ENCODE results near the gene TSPO.

DNA sequence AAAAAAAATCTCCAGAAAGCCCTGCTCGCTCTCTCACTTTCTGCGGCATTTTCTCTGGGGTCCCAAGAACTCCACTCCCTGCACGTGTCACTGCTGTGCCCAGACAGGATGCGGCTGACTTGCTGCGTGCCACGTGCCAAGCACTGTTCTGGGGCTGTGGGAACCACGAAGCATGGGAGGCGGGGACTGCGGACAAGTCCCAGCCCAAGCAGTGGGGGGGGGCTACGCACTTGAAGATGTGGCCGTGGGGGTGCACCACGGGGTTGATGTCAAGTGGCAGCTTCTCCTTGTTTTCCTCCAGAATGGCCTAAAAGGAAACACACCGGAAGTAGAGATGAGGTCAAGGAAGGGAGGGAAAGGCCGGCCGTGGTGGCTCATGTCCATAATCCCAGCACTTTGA lies 24.7 kb downstream of the TSPO start:
- TF ChIP-seq, protein P1, sequence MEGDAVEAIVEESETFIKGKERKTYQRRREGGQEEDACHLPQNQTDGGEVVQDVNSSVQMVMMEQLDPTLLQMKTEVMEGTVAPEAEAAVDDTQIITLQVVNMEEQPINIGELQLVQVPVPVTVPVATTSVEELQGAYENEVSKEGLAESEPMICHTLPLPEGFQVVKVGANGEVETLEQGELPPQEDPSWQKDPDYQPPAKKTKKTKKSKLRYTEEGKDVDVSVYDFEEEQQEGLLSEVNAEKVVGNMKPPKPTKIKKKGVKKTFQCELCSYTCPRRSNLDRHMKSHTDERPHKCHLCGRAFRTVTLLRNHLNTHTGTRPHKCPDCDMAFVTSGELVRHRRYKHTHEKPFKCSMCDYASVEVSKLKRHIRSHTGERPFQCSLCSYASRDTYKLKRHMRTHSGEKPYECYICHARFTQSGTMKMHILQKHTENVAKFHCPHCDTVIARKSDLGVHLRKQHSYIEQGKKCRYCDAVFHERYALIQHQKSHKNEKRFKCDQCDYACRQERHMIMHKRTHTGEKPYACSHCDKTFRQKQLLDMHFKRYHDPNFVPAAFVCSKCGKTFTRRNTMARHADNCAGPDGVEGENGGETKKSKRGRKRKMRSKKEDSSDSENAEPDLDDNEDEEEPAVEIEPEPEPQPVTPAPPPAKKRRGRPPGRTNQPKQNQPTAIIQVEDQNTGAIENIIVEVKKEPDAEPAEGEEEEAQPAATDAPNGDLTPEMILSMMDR (optimal IDR thresholded peaks at IDR 0.05 in 1 of 3, IDR thresholded peaks at IDR 0.05 in 1 of 3, conservative IDR thresholded peaks at IDR 0.05 in 1 of 3; ENCODE audit: extremely low read depth in 1 of 3, insufficient read depth in 2 of 3, low read length in 3 of 3) = no peak
- TF ChIP-seq EZH2 (IDR thresholded peaks at IDR 0.05; ENCODE audit: low read length) = no peak
